Measurements from ENCODE around the gene WDR73.
A peak's percentile ranks its signal among the peaks of the same experiment; 100 is the strongest.

The WDR73 gene

DNA sequence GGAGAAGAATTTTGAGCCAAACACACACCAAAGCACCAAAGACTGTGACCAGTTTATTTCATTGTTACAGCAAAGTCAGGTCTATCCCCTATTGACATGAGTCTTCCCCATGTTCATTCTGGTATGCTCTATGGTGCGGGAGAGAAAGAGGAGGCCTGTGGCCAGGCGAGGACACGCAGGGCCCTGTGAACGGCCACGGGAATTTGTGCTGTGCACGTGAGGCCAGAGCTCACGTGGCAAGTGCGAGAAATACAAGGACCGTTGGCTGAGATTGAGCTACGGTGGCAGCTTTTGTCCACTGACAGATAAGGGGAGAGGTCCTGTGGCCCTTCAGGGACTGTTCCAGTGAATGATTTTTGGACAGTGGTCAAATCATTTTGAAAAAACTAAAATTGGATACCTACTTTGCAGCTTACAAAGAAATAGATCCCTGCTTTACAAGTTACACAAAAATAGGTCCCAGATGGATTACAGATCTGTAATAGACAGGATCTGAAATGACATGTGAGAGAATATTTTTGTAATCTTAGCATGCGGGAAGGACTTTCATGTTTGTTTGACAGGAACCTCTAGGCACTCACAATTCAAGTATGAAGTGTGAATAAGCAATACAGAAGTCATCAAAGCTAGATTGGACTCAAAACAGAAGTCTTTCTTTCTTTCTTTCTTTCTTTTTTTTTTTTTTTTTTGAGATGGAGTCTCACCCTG is 44.1 kb downstream of the WDR73 start:
- DNase-seq, result no peak

DNA sequence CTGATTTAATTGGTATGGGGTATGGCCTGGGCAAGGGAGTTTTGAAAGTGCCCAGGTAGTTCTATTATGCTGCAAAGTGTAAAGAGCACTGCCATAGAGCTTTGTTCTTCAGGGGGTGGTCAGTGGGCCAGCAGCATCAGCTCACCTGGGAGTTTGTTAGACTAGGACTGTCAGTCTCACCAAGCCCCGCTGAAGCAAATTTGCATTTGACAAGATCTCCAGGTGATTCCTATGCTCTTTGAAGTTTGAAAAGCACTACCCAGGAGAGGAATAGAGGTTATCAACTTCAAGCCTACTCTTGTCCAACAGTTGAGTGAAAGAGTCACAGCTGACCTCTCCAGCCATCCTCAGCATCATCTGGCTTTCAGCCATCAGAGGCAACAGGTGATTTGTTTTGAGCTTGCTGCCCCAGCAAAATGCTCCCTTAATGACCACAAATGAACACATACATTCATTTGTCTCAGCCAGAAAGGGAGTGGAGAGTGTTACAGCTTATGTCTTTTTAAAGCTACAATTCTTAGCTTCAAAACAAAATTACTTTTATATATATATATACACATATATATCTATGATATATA is 45.3 kb downstream of the WDR73 start:
- no peak for DNase-seq

DNA sequence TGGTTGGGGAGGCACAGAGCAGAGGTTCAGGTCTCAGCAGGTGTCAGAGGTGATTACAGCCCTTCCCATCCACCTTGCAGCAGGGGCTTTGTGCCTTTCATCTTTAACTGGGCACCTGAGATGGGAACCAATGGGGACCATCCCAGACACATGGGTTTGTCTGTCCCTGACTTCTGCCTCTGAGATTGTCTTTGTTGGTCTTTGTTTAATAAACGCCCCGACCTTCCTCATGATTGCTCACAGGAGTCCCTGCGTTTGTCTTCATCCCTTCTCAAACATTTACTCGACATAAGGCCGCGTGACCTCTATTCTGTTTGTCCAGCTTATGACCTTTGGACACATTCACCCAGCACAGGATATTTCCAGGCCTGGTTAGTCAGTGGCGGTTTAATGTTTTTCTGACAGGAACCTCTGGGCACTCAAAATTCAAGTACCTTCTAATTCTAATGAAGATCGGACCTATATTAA is 47.4 kb downstream of the WDR73 start:
- no peak for DNase-seq

DNA sequence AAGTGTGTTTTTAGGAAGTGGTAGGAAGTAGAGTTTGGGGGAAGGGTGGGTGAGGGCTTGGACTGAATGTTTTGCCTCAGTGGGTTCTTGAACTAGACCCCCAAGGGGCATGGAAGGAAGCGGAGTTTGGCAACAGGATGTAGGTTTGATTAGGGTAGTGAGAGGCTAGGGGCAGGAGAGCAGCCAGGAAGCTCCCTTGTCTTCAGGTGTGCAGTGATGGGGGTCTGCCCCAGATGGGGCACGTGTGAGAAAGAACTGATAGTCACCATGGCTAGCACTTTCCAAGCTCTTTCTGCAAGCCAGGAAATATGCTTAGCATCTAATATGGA is 48.6 kb downstream of the WDR73 start:
- no peak for DNase-seq

DNA sequence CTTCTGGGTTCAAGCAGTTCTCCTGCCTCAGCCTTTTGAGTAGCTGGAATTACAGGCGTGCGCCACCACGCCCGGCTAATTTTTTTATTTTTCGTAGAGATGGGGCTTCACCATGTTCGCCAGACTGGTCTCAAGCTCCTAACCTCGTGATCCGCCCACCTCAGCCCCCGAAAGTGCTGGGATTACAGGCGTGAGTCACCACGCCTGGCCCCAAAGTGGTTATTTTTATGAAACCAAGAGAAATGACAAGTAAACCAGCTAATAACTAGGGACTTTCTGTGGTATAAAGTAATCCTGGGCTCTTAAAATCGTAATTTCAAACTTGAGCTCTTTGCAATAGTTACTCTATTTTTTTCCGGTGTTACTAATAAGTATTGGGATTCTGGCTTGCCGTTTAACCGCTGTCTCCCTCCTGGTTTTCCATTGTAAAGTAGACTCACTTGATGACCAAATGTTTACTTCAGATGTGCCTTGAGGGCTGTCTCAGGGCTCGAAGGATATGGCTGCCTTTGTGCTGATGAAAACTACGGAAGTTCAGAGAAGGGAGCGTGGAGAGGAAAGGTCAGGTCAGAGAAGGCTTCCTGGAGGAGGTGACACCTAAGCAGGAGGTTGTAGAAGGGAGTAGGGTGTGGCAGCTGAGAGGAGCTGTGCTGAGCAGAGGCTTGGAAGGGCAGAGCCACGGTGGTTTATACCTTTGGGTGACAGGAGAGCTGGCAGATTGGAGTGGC is 49.1 kb downstream of the WDR73 start:
- DNase-seq, result no peak

DNA sequence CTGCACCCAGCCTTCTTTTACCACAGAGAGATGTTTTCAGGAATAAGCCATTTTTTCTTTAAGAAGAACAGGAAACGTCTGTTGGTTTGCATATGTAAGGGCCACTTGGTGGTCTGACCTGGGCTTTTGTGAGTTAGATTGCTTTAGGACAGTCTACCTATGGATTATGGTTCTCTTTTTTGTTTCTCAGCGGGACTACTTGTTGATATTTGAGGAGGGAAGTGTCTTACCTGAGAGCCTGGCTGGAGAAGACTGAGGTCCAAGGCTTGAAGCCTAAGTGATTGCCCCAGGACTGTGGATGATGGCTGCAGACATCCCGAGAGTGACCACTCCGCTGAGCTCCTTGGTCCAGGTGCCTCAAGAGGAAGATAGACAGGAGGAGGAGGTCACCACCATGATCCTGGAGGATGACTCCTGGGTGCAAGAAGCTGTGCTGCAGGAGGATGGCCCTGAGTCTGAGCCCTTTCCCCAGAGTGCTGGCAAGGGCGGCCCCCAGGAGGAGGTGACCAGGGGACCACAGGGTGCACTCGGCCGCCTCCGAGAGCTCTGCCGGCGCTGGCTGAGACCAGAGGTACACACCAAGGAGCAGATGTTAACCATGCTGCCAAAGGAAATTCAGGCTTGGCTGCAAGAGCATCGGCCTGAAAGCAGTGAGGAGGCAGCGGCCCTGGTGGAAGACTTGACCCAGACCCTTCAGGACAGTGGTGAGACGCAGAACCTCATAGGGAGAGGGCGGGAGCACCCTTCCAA is 50.3 kb downstream of the WDR73 start:
- DNase-seq, result no peak

DNA sequence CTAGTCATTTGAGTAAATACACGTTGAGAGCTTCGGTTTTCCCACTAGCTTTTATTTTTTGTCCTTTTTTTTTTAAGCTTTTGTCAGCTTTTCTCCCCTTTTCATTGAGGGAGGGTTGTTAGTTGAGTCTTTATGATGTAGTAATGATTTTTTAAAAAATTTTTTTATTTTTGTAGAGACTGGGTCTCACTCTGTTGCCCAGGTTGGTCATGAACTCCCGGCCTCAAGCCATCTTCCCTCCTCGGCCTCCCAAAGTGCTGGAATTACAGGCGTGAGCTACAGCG is 52.6 kb downstream of the WDR73 start:
- DNase-seq, result no peak

DNA sequence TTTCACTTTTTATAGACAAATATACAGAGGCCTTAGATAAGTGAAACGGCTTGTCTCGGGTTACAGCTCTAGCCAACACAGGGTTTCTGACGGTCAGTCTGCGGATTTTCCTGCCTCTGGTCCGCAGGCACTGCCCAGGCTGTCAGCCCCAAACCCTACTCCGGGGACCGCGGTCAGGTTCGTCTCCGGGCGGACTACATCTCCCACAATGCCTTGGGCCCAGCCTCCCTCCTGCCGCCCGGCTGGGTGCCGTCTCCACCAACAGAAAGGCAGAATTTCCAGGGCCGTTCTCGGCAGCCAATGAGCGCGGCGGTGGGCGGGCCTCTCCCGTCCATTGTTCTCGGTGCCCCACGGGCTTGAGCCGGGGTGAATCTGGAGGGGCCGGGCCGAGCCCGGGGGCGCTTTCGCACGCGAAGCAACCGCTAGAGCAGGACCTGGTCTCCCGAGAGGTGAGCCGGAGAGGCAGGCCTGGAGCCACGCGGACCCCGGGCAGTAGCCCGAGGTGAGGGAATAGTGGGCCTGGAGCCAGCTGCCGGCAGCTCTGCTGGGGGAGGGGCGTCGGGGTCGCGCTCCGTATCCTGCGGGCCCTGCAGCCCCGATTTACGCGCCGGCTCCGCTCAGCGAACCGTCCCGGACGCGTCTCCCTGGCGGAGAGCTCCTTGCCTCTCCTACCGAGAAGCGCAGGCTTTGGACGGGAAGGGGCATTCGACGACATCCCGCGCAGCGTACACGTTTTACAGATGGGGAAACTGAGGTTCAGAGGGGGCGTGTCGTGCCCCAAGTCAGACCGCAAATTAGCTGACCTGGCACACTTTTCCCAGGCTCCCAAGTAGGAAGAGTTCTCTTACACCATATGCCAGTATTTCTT is 53.2 kb downstream of the WDR73 start, which contains the start of gene ZSCAN2:
Gene ZSCAN2 (plus strand): TSS at position 323 of the 868 bp plus-strand sequence. CDS start 2,919 bp downstream, outside the sequence.
- peak; percentile 80 to 90 for DNase-seq

DNA sequence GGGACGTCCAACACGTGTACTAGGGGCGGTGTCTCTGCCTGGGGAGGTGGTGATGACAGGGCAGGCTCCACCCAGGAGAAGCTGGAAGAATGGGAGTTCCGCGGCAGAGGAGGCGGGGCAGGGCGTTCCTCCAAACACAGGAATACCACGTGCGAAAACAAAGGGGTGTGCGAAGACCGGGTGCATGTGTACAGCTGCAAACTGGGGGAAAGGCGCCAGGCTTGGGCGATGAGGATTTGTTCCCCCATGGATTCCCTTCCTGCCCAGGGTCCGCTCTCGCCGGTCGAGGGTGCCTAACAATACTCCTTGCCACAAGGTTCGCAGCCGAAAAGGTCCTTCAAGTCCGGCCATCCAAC is 53.8 kb downstream of the WDR73 start:
- DNase-seq, result peak; percentile 51 to 80

DNA sequence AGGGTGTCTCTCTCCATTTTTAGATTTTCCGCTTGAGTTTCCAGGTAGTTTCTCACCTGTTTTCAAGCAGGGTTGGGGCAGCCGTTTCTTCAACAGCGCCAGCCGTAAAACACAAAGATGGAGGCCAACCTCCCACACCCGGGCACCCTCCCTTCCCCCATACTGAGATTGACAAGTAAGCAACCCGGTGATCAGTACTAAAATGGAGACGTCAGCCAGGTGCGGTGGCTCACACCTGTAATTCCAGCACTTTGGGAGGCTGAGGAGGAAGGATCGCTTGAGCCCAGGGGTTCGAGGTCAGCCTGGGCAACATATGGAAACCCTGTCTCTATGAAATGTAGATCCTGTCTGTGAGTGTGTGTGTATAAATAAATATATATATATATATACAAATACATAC is 54.2 kb downstream of the WDR73 start:
- DNase-seq, result no peak

DNA sequence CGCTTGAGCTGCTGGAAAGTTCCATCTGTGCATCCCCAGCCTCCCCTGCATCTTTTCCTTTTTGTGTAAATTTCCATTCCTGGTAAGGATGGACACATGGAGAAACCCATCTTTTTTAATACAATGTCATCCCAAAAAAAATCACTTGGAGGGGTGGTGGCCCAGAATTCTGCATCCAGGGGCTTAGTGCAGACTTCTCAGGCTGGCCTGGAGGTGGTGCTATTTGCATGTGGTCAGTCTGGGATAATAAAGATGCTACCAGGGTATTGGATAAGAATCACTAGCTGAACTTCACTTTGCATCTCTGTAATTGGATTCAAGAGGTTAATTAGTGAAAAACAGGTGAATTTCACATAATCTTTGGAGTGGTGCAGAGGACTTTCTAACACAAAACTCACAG is 55.1 kb downstream of the WDR73 start:
- peak in 1 of 2 donors; percentile 11 for DNase-seq

DNA sequence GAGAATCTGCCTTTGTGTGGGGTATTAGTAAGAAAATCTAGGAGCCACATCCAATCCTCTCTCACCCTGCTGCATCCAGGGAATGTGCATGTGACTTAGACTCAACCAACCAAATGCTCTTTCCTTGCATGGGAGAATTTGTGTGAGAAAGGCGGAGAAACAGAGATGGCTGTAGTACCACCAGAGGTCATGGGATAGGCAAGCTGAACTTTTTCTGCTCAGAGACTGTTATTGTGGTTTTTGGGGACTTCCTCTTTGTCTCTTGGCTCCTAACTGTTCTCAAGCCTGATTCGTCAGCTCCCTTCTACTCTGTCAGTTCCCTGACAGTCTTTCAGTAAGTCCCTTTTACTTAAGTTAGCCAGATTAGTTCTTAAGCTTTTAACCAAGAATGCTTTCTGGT is 55.8 kb downstream of the WDR73 start:
- peak in 1 of 2 donors; percentile 94 for DNase-seq

DNA sequence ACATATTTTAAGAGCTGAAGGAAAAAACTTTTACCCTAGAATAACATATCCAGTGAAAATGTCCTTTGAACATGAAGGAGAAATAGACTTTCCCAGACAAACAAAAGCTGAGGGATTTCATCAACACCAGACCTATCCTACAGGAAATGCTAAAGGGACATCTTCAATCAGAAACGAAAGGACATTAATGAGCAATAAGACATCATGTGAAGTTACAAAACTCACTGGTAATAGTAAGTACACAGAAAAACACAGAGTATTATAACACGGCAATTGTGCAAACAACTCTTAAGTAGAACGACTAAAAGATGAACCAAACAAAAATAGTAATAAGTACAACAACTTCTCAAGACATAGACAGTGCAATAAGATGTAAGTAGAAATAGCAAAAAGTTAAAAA is 56.8 kb downstream of the WDR73 start:
- DNase-seq, result no peak

DNA sequence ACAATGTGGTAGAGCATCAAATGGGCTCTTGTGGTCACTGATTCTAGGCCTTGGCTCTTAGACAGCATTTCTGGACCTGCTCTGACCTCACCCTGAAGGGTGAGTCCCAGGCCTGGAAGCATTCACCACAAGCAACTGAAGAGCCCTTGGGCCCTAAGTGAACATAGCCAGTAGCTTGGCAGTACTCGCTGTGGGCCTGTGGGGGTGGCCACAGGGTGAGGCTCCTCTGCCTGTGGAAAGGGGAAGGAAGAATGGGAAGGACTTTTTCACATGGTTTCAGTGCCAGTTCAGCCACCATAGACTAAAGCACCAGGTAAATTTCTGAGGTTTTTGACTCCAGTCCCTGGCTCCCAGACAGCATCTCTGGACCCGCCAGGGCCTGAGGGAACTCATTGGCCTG is 58.4 kb downstream of the WDR73 start:
- DNase-seq, result no peak

DNA sequence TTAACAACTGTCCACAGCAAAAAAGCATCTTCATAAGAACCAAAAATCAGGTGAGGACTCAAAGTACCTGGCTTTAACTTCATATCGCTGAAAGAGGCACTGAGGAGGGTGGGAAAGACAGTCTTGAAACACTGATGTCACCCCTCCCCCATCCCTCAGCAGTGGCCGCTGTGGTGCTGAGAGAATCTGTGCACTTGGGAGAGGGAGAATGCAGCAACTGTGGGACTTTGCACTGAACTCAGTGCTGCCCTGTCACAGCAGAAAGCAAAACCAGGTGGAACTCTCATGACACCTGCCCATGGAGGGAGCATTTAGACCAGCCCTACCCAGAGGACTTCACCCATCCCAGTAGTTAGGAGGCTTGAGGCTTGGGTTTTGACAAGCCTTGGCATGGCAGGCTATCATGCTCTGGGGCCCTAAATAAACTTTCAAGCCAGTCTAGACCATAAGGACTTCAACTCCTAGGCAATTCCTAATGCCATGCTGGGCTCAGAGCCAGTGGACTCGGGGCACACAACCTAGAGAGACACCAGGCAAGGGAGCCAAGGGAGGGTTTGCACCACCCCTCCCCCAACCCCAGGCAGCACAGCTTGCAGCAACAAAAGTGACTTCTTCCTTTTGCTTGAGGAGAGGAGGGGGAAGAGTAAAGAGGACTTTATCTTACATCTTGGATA is 59.3 kb downstream of the WDR73 start:
- DNase-seq, result no peak

DNA sequence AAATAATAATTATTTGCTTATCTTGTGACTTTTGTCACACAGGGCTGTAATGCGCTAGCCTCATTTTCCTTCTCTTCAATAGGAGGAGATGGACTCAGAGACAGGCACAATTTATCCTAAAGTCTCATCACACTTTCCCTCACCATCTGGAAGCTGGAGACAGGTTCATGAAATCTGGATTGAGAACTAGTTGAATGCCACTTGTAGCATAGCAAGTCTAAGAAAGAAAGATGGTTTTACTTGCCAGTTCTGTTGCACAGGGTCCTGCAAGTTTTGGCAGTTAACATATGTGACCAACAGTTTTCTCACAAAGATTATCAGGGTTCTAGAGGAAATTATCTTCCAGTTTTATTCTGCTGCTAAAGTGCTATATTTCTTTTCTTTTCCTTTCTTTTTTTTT is 62.3 kb downstream of the WDR73 start:
- DNase-seq, result no peak

DNA sequence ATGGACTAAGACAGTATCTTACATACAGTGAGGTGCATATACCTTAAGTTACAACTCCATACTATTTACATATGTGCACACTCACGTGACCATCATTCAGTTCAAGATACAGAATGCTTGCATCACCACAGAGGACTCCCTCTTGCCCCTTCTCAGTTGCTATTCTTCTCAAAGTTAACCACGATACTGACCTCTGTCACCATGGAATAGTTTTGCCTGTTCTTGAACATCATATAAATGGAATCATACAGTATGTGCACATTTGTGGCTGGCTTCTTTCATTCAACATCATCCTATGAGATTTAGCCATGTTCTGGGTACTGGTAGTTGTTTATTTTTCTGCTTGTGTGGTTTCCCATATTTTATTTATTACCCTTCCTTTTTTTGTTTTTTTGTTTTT is 63.7 kb downstream of the WDR73 start:
- DNase-seq, result no peak
